Posterior vena cava (tissue), 2 donors: ENCODE measurements around the gene TMUB1. TPM values are rescaled to one million over a fixed set of nuclear protein-coding genes. Genes with fewer than 3 reads are reported as not detected.
"Not testable (repeated sequence)": the region's sequence is repeated elsewhere in the genome, so short reads cannot be mapped to it uniquely, and the experiment has no call there.

ENCODE experiments used
- DNase-seq: peaks from one replicate; pipeline ENCODE4 v3.0.0-alpha.2; 2020; ENCODE audit warnings: low spot score
- intact Hi-C, 2 donors: fragments of 100-400 bp; cut with DNase I; formaldehyde crosslinking; loops; one replicate each; pipeline versions ENCODE4 v1.14.1 to v1.14.2; 2022 to 2023
- total RNA-seq, 2 donors: library from RNA; stranded (reverse); fragmentation: NEBNext Ultra II Directional; extraction: Animal tissue kit (Norgen Biotek cat#: 25700); gene quantifications; one replicate each; pipeline ENCODE4 v1.2.1, GENCODE V29; 2021
- donor health status: DM: yes; HTN: yes; CAD: no.
- donor health status: DM: yes; HTN: yes; CAD: no.

Gene TMUB1
- total RNA-seq, 2 donors from 2014 or later: 27.4 to 27.7 TPM

- intact Hi-C loops: loop anchor here in 1 of 2 donors (10.0 kb wide), 1 partner anchor 48 kb away; no protein-coding TSS in a partner anchor
- no peak for DNase-seq
These were observed 36.4 kb downstream of the TMUB1 start for GRCh38 chr7:151046603-151047573.

GRCh38 chr7:151045967-151046366, 37.3 kb downstream of the TMUB1 start:
- no peak for DNase-seq
- intact Hi-C loops: loop anchor here in 1 of 2 donors (10.0 kb wide), 1 partner anchor 49 kb away; no protein-coding TSS in a partner anchor

DNA sequence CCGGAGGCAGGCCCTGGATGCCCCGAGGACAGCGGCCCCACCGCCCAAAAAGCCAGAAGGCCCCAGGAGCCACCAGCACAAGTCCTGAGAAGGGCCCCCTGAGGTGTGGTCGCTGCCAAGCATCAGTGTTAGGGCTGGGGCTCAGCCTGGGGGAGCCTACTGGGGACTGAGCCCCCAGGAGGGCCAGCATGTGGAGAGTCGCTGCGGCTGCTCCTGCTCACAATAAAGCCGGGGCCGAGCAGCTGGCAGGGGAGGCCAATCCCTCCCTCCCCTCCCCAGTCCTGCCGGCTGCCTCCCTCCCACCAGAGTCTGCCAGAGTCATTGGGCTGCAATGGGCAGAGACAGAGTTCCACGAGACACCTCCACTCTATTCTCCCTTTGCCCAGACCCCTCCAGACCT, 38.0 kb downstream of the TMUB1 start:
- intact Hi-C loops: loop anchor here in 1 of 2 donors (10.0 kb wide), 1 partner anchor 50 kb away; no protein-coding TSS in a partner anchor

GRCh38 chr7:151043959-151044358, 39.3 kb downstream of the TMUB1 start:
- DNase-seq: no peak
- intact Hi-C loops: loop anchor here in 1 of 2 donors (10.0 kb wide), 1 partner anchor 51 kb away; no protein-coding TSS in a partner anchor

More for the DNA sequence above, 38.0 kb downstream of the TMUB1 start:
- no peak for DNase-seq

- DNase-seq: not testable (repeated sequence)
- intact Hi-C loops: loop anchor here in 1 of 2 donors (10.0 kb wide), 1 partner anchor 51 kb away; no protein-coding TSS in a partner anchor
These were observed 39.8 kb downstream of the TMUB1 start for GRCh38 chr7:151043449-151043848.

- intact Hi-C loops: loop anchor here in 1 of 2 donors (10.0 kb wide), 1 partner anchor 54 kb away; no protein-coding TSS in a partner anchor
- DNase-seq: no peak
These were observed 42.5 kb downstream of the TMUB1 start for GRCh38 chr7:151040616-151041375.

DNA sequence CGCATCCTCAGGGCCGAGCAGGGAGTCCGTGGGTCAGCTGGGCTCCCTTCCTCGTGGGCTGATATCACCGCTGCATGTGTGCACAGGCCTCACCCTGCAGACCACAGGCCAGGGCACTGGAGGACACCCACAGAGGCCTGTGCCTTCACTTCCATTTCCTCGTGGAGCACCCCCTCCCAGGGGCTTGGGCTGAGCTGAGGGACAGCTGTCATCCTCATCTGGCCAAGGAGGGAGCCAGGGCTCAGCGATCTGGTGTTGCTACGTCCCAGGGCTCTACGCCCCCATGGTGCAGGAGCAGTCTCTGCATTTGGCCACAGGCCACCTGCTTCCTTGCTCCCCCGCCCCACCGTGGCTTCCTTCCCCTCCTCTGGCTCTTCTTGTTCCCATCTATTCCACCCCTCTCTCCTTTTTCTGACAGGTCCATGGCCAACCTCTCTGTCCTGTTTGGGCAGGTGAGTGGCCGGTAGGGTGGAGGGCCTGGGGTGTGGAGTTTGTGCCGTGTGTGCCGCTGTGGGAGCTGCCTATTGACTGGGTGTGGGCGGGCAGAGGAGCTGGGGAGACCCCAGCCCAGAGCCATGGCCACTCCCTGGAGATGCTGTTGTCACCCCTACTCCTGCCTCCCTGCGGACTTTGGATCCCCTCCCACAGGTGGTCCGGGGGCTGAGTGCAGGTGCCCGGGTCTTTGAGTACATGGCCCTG, 43.3 kb downstream of the TMUB1 start:
- intact Hi-C loops: loop anchor here (5.0 to 10.0 kb wide), 2 partner anchors 55 to 72 kb away; no protein-coding TSS in a partner anchor
- no peak for DNase-seq

GRCh38 chr7:151038951-151039849, 44.1 kb downstream of the TMUB1 start:
- intact Hi-C loops: loop anchor here in 1 of 2 donors (5.0 kb wide), 1 partner anchor 73 kb away; no protein-coding TSS in a partner anchor
- DNase-seq: peak; percentile 96

DNA sequence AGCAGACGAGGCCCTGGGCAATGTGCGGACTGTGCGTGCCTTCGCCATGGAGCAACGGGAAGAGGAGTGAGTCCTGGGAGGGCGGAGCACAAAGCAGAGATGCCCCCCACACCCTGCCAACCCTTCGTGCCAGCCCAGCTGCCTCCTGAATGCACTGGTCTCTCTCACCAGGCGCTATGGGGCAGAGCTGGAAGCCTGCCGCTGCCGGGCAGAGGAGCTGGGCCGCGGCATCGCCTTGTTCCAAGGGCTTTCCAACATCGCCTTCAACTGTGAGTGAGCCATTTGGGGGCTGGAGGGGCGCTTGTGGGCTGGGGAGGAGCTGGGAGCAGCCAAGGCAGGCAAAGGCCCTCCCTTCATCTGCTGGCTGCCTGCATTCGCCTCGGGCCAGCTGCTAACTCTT, 47.4 kb downstream of the TMUB1 start:
- intact Hi-C loops: loop anchor here in 1 of 2 donors (5.0 kb wide), 1 partner anchor 76 kb away; no protein-coding TSS in a partner anchor
- no peak for DNase-seq

GRCh38 chr7:151035026-151035717, 48.1 kb downstream of the TMUB1 start:
- DNase-seq: no peak
- intact Hi-C loops: loop anchor here in 1 of 2 donors (5.0 kb wide), 1 partner anchor 77 kb away; no protein-coding TSS in a partner anchor

DNA sequence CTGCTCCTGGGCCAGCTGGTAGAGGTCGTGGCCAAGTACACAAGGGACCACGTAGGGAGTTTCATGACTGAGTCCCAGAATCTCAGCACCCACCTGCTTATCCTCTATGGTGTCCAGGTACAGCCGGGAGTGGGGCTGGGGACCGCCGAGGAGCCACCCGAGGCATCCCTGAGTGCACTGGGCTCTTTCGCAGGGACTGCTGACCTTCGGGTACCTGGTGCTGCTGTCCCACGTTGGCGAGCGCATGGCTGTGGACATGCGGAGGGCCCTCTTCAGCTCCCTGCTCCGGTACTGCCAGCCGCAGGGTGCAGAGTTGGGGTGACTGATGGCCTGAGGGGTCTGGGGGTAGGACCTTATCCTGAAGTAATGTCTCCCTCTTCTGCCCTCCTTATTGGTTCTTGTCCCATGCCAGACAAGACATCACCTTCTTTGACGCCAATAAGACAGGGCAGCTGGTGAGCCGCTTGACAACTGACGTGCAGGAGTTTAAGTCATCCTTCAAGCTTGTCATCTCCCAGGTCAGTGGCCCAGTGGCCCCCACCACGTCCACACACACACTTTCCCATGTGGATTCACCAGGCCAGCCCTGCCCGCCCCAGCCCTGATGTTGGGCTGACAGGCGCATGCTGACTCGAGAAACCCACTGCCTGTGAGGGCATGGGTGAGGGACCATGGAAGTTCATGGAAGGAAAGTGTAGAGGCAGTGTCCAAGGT, 48.8 kb downstream of the TMUB1 start:
- no peak for DNase-seq
- intact Hi-C loops: loop anchor here in 1 of 2 donors (5.0 kb wide), 1 partner anchor 78 kb away; no protein-coding TSS in a partner anchor

DNA sequence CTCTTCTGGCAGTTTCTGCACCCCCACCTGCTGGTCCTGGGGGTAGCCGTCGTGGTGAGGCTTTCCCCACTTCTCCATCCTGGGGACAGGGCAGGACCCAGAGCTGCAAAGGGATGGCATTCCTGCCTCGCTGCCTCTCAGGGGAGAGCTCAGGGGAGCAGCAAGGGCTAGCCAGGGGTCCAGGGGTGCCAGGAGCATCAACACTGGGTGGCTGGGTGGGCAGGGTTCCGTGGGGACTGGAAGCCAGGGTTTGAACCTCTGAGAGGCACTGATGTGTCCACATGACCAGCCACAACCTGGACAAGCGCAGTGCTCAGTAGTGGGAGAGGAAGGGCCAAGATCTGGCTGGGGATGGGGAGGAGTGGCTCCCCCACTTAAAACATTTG, 49.4 kb downstream of the TMUB1 start:
- intact Hi-C loops: no loop called here
- no peak for DNase-seq

GRCh38 chr7:151032936-151033863, 50.1 kb downstream of the TMUB1 start:
- no peak for DNase-seq
- intact Hi-C loops: no loop called here
